Trophoblast cell (in vitro differentiated cells and primary cell): Measurements from ENCODE around the gene PDXP.

ENCODE experiments used
- DNase-seq, 2 donors: peaks; one replicate each; pipeline ENCODE4 v3.0.0-alpha.2; 2016
- H2AFZ ChIP-seq: 2 replicates; pipeline ENCODE4 v1.6.1; 2013; ENCODE audit warnings: low read length, moderate library complexity, mild to moderate bottlenecking; ENCODE audit not compliant: insufficient read depth, poor library complexity
- H2AK5ac ChIP-seq: 2 replicates; pipeline ENCODE4 v1.6.1; 2013; ENCODE audit warnings: mild to moderate bottlenecking, low read length
- H2BK120ac ChIP-seq: 2 replicates; pipeline ENCODE4 v1.6.1; 2013; ENCODE audit warnings: low read length, mild to moderate bottlenecking, moderate library complexity; ENCODE audit not compliant: insufficient read depth, poor library complexity
- H2BK12ac ChIP-seq: 2 replicates; pipeline ENCODE4 v1.6.1; 2013; ENCODE audit warnings: mild to moderate bottlenecking, low read length, moderate library complexity
- H2BK5ac ChIP-seq: 2 replicates; pipeline ENCODE4 v1.6.1; 2013; ENCODE audit warnings: low read length, low read depth, moderate library complexity, mild to moderate bottlenecking; ENCODE audit not compliant: poor library complexity
- H3K14ac ChIP-seq: 2 replicates; pipeline ENCODE4 v1.6.1; 2013; ENCODE audit warnings: mild to moderate bottlenecking, low read length
- H3K18ac ChIP-seq: 2 replicates; pipeline ENCODE4 v1.6.1; 2013; ENCODE audit warnings: mild to moderate bottlenecking, low read length
- H3K23ac ChIP-seq: 2 replicates; pipeline ENCODE4 v1.6.1; 2013; ENCODE audit warnings: low read length
- H3K27ac ChIP-seq: 2 replicates; pipeline ENCODE4 v1.5.1; 2013; ENCODE audit warnings: low read depth, mild to moderate bottlenecking, inconsistent platforms, low read length, moderate library complexity
- H3K27me3 ChIP-seq: 2 replicates; pipeline ENCODE4 v1.6.1; 2013; ENCODE audit warnings: inconsistent platforms, mild to moderate bottlenecking, low read length, moderate library complexity; ENCODE audit not compliant: insufficient read depth
- H3K36me3 ChIP-seq, 2 experiments: 1 replicate in 1 of 2; 2 replicates in 1 of 2; pipeline ENCODE4 v1.6.1; 2013; ENCODE audit warnings: low read length in 2 of 2, mild to moderate bottlenecking in 2 of 2, moderate library complexity in 1 of 2; ENCODE audit not compliant: insufficient read depth in 2 of 2, control insufficient read depth in 1 of 2
- H3K4ac ChIP-seq: 2 replicates; pipeline ENCODE4 v1.6.1; 2013; ENCODE audit warnings: low read depth, mild to moderate bottlenecking, low read length, moderate library complexity
- H3K4me1 ChIP-seq, 2 experiments: 1 replicate in 1 of 2; 2 replicates in 1 of 2; pipeline ENCODE4 v1.6.1; 2013; ENCODE audit warnings: low read length in 2 of 2, mild to moderate bottlenecking in 2 of 2, moderate library complexity in 1 of 2; ENCODE audit not compliant: insufficient read depth in 2 of 2, control insufficient read depth in 1 of 2
- H3K4me2 ChIP-seq: 2 replicates; pipeline ENCODE4 v1.6.1; 2013; ENCODE audit warnings: inconsistent platforms, mild to moderate bottlenecking, low read length, moderate library complexity
- H3K4me3 ChIP-seq: 2 replicates; pipeline ENCODE4 v1.5.1; 2013; ENCODE audit warnings: mild to moderate bottlenecking, low read depth, low read length, inconsistent platforms
- H3K79me1 ChIP-seq: one replicate; pipeline ENCODE4 v1.6.1; 2013; ENCODE audit warnings: low read length
- H3K79me2 ChIP-seq: 2 replicates; pipeline ENCODE4 v1.6.1; 2013; ENCODE audit warnings: low read length, mild to moderate bottlenecking; ENCODE audit not compliant: control insufficient read depth, insufficient read depth, poor library complexity
- H3K9ac ChIP-seq: 2 replicates; pipeline ENCODE4 v1.6.1; 2013; ENCODE audit warnings: mild to moderate bottlenecking, low read length
- H3K9me3 ChIP-seq: 2 replicates; pipeline ENCODE4 v1.6.1; 2013; ENCODE audit warnings: low read depth, mild to moderate bottlenecking, control low read depth, inconsistent platforms, low read length; ENCODE audit not compliant: insufficient read depth
- H4K12ac ChIP-seq: 2 replicates; pipeline ENCODE4 v1.6.1; 2013; ENCODE audit warnings: low read depth, mild to moderate bottlenecking, low read length, moderate library complexity
- H4K8ac ChIP-seq: 2 replicates; pipeline ENCODE4 v1.6.1; 2013; ENCODE audit warnings: low read depth, mild to moderate bottlenecking, low read length, moderate library complexity
- H4K91ac ChIP-seq: one replicate; pipeline ENCODE4 v1.6.1; 2013; ENCODE audit warnings: low read depth, mild to moderate bottlenecking, low read length, moderate library complexity
- WGBS: extraction: QIAGEN DNeasy Blood & Tissue Kit; methylation state at CpG from one replicate; pipeline ENCODE4 v1.1.7; 2013; ENCODE audit warnings: missing lambda C conversion rate; ENCODE audit not compliant: insufficient read length, insufficient coverage; ENCODE audit errors: extremely low coverage; 5-methylcytosine and 5-hydroxymethylcytosine counted together

Gene PDXP

GRCh38 chr22:37674248-37674647, 15.7 kb downstream of the PDXP start:
- Histone ChIP-seq H3K4me2 (no peak overlapping the region), H4K12ac (no peak overlapping the region), H2BK120ac (no peak overlapping the region), H3K18ac (no peak overlapping the region), H3K14ac (no peak overlapping the region), H4K91ac (no peak overlapping the region), H4K8ac (no peak overlapping the region), H2BK5ac (no peak overlapping the region), H3K36me3 (no peaks in the 10 kb centered on the region), H3K27me3 (no peaks in the 10 kb centered on the region), H3K4me3 (no peak overlapping the region), H3K4ac (no peak overlapping the region), H2BK12ac (no peak overlapping the region), H3K9me3 (no peaks in the 10 kb centered on the region), H3K79me1 (peaks cover 9% of the 10 kb centered on the region), H3K4me1 (peaks cover 6 to 11% of the 10 kb centered on the region in 2 experiments), H3K23ac (no peak overlapping the region), H3K79me2 (no peaks in the 10 kb centered on the region), H3K9ac (no peak overlapping the region), H2AFZ (no peak overlapping the region), H3K27ac (no peak overlapping the region), H2AK5ac (no peak overlapping the region)
- WGBS = no CpG with 5 or more reads among the region's 12 CpGs
- DNase-seq = no peak

- H2AFZ ChIP-seq = no peak within 1 kb of the TSS
- no peaks in the 10 kb centered on the region for H3K9me3 ChIP-seq
- peak within 1 kb of the TSS; percentile 63 for H3K18ac ChIP-seq
- peak within 1 kb of the TSS; percentile 71 for H2BK120ac ChIP-seq
- peak within 1 kb of the TSS; percentile 63 for H4K12ac ChIP-seq
- H3K79me1 ChIP-seq = peaks cover 9% of the 10 kb centered on the region
- H3K23ac ChIP-seq = no peak within 1 kb of the TSS
- peak within 1 kb of the TSS; percentile 81 for H4K91ac ChIP-seq
- DNase-seq = peak; percentile 71 to 78
- H3K27ac ChIP-seq = peak within 1 kb of the TSS; percentile 40
- no peaks in the 10 kb centered on the region for H3K79me2 ChIP-seq
- H2BK12ac ChIP-seq = peak within 1 kb of the TSS; percentile 42
- H3K4ac ChIP-seq = peak within 1 kb of the TSS; percentile 23
- peak within 1 kb of the TSS; percentile 57 for H3K14ac ChIP-seq
- H3K4me2 ChIP-seq = peak within 1 kb of the TSS; percentile 71
- H3K4me3 ChIP-seq = no peak within 1 kb of the TSS
- H3K27me3 ChIP-seq = no peaks in the 10 kb centered on the region
- H3K36me3 ChIP-seq = no peaks in the 10 kb centered on the region
- H2AK5ac ChIP-seq = peak within 1 kb of the TSS; percentile 84
- no peak within 1 kb of the TSS for H3K9ac ChIP-seq
- H4K8ac ChIP-seq = peak within 1 kb of the TSS; percentile 85
- WGBS = no CpG with 5 or more reads among the region's 34 CpGs
- H2BK5ac ChIP-seq = no peak within 1 kb of the TSS
- peaks cover 6 to 11% of the 10 kb centered on the region in 2 experiments for H3K4me1 ChIP-seq
These were observed 16.7 kb downstream of the PDXP start, which contains the start of gene LGALS1 for GRCh38 chr22:37674951-37675929. TSS of gene LGALS1 (plus strand) at chr22:37675636. CDS start at chr22:37675703, 67 bp downstream.

- peak overlapping the region; percentile 71 for H2BK120ac ChIP-seq
- no peak for DNase-seq
- peak overlapping the region; percentile 85 for H4K8ac ChIP-seq
- peak overlapping the region; percentile 23 for H3K4ac ChIP-seq
- peak overlapping the region; percentile 57 for H3K14ac ChIP-seq
- H2BK5ac ChIP-seq = no peak overlapping the region
- WGBS = no CpG with 5 or more reads among the region's 17 CpGs
- H3K9me3 ChIP-seq = no peaks in the 10 kb centered on the region
- H2AK5ac ChIP-seq = peak overlapping the region; percentile 84
- no peak overlapping the region for H2AFZ ChIP-seq
- H3K79me1 ChIP-seq = peaks cover 9% of the 10 kb centered on the region
- no peak overlapping the region for H3K23ac ChIP-seq
- no peaks in the 10 kb centered on the region for H3K79me2 ChIP-seq
- no peak overlapping the region for H3K9ac ChIP-seq
- peak overlapping the region; percentile 63 for H4K12ac ChIP-seq
- peak overlapping the region; percentile 81 for H4K91ac ChIP-seq
- H3K4me2 ChIP-seq = peak overlapping the region; percentile 71
- H3K36me3 ChIP-seq = no peaks in the 10 kb centered on the region
- H3K27me3 ChIP-seq = no peaks in the 10 kb centered on the region
- H3K27ac ChIP-seq = peak overlapping the region; percentile 40
- no peak overlapping the region for H3K4me3 ChIP-seq
- peak overlapping the region; percentile 63 for H3K18ac ChIP-seq
- peak overlapping the region; percentile 42 for H2BK12ac ChIP-seq
- H3K4me1 ChIP-seq = peaks cover 6 to 11% of the 10 kb centered on the region in 2 experiments
These were observed 17.6 kb downstream of the PDXP start for GRCh38 chr22:37675930-37676735.
